Endothelial cell of umbilical vein (primary cell): ENCODE results near the gene HADHB. TPM values are rescaled to one million over a fixed set of nuclear protein-coding genes. Genes with fewer than 3 reads are reported as not detected.

Experiments
- BruUV-seq: library from RNA; stranded (reverse); fragments of 400-500 nt; replicated peaks from 2 replicates; lab custom pipeline; 2021; lab: Mats Ljungman, UMichigan
- CTCF ChIA-PET: fragments of 300-600, 350-600 bp; sonication (Branson Sonifier 250); formaldehyde crosslinking; loops from one replicate; lab custom pipeline; 2021; ENCODE audit warnings: antibody characterized with exemption, inconsistent platforms; lab: Charles Lee
- POLR2A ChIA-PET: fragments of 300-600, 350-600 bp; sonication (Branson Sonifier 250); formaldehyde crosslinking; loops from one replicate; lab custom pipeline; 2021; ENCODE audit warnings: antibody characterized with exemption, inconsistent platforms; lab: Charles Lee
- DNase-seq: peaks from one replicate; pipeline ENCODE4 v3.0.0-alpha.2; 2011; ENCODE audit warnings: low read depth, low spot score
- FAIRE-seq: peaks from 2 replicates; lab custom pipeline; 2011; peaks lifted over from hg19 to GRCh38; lab: Jason Lieb, UNC
- H2AFZ ChIP-seq: 2 replicates; pipeline ENCODE4 v1.6.0; 2012; ENCODE audit warnings: low read depth, low read length, control low read depth, inconsistent platforms
- H3K27ac ChIP-seq: 2 replicates; pipeline ENCODE4 v1.5.1; 2011; ENCODE audit warnings: low read depth, mild to moderate bottlenecking, control low read depth, low read length, moderate library complexity; ENCODE audit not compliant: insufficient read depth
- H3K27me3 ChIP-seq, 2 experiments: 2 replicates each; pipeline versions ENCODE4 v1.6.0 to v1.6.1; 2011; ENCODE audit warnings: low read length in 2 of 2, mixed read lengths in 1 of 2; ENCODE audit not compliant: control insufficient read depth in 2 of 2, insufficient read depth in 2 of 2
- H3K36me3 ChIP-seq, 2 experiments: 2 replicates in 1 of 2; 3 replicates in 1 of 2; pipeline ENCODE4 v1.5.1; 2011; ENCODE audit warnings: low read length in 2 of 2, mild to moderate bottlenecking in 1 of 2, moderate library complexity in 1 of 2; ENCODE audit not compliant: control insufficient read depth in 2 of 2, insufficient read depth in 2 of 2; ENCODE audit errors: extremely low read depth in 1 of 2
- H3K4me1 ChIP-seq: 3 replicates; pipeline ENCODE4 v1.5.1; 2011; ENCODE audit warnings: mild to moderate bottlenecking, low read length; ENCODE audit not compliant: control insufficient read depth, insufficient read depth; ENCODE audit errors: extremely low read depth
- H3K4me2 ChIP-seq: 2 replicates; pipeline ENCODE4 v1.6.1; 2011; ENCODE audit warnings: low read length, control low read depth, mixed read lengths; ENCODE audit not compliant: insufficient read depth
- H3K4me3 ChIP-seq, 3 experiments: fragments of 200-600 bp in 1 of 3; sonication (generic), shearing (Covaris generic) in 1 of 3; replicated peaks in 1 of 3; 2 replicates each; pipeline ENCODE4 v1.5.1; 2011 to 2016; ENCODE audit warnings: control low read depth in 3 of 3, low read length in 3 of 3, mild to moderate bottlenecking in 2 of 3, inconsistent platforms in 1 of 3, low read depth in 1 of 3, moderate library complexity in 1 of 3; ENCODE audit not compliant: insufficient read depth in 1 of 3
- H3K79me2 ChIP-seq: 2 replicates; pipeline ENCODE4 v1.6.0; 2012; ENCODE audit warnings: low read length, inconsistent platforms; ENCODE audit not compliant: control insufficient read depth, insufficient read depth
- H3K9ac ChIP-seq: replicated peaks from 2 replicates; pipeline ENCODE3; 2011; ENCODE audit warnings: low read length, control low read depth; ENCODE audit not compliant: insufficient read depth; ENCODE audit errors: extremely low read depth
- H3K9me1 ChIP-seq: replicated peaks from 3 replicates; pipeline ENCODE4 v1.6.0; 2011; ENCODE audit warnings: mild to moderate bottlenecking, low read length; ENCODE audit not compliant: control insufficient read depth, insufficient read depth; ENCODE audit errors: extremely low read depth
- H3K9me3 ChIP-seq: replicated peaks from 2 replicates; pipeline ENCODE4 v1.5.1; 2012; ENCODE audit warnings: low read length, inconsistent platforms; ENCODE audit not compliant: control insufficient read depth, insufficient read depth
- H4K20me1 ChIP-seq: replicated peaks from 2 replicates; pipeline ENCODE3; 2011; ENCODE audit warnings: mild to moderate bottlenecking, low read length; ENCODE audit not compliant: control insufficient read depth, insufficient read depth; ENCODE audit errors: extremely low read depth
- CTCF ChIP-seq, 2 donors: IDR thresholded peaks; 1 replicate in 1 of 2; 2 replicates in 1 of 2; pipeline ENCODE4 v1.5.1; 2011; ENCODE audit warnings: low read length in 2 of 2, mild to moderate bottlenecking in 2 of 2, moderate library complexity in 2 of 2, control low read depth in 1 of 2, inconsistent platforms in 1 of 2, low read depth in 1 of 2; ENCODE audit not compliant: insufficient read depth in 1 of 2; ENCODE audit errors: extremely low read depth in 1 of 2
- EZH2 ChIP-seq: IDR thresholded peaks from 2 replicates; pipeline ENCODE4 v1.6.1; 2012; ENCODE audit warnings: borderline replicate concordance, low read depth, mild to moderate bottlenecking, moderate library complexity, low read length, inconsistent platforms; ENCODE audit not compliant: severe bottlenecking
- FOS ChIP-seq: IDR thresholded peaks from 2 replicates; pipeline ENCODE4 v1.6.1; 2011; ENCODE audit warnings: mild to moderate bottlenecking, low read length, moderate library complexity, borderline replicate concordance; ENCODE audit not compliant: insufficient read depth
- GATA2 ChIP-seq: IDR thresholded peaks from 2 replicates; pipeline ENCODE4 v1.7.0; 2011; ENCODE audit warnings: low read depth, mild to moderate bottlenecking, moderate library complexity, mixed read lengths, low read length; ENCODE audit not compliant: insufficient read length, insufficient read depth
- JUN ChIP-seq: IDR thresholded peaks from 2 replicates; pipeline ENCODE4 v1.6.1; 2011; ENCODE audit warnings: borderline replicate concordance, low read depth; ENCODE audit not compliant: insufficient read length, insufficient read depth
- MAX ChIP-seq: IDR thresholded peaks from 2 replicates; pipeline ENCODE4 v1.6.1; 2011; ENCODE audit not compliant: insufficient read depth, insufficient read length
- MYC ChIP-seq: IDR thresholded peaks from one replicate; pipeline ENCODE4 v1.6.1; 2011; ENCODE audit warnings: mild to moderate bottlenecking, low read depth, low read length
- POLR2A ChIP-seq: IDR thresholded peaks from 2 replicates; pipeline ENCODE4 v1.6.1; 2012; ENCODE audit warnings: low read depth, mild to moderate bottlenecking, control low read depth, low read length
- POLR2AphosphoS5 ChIP-seq: IDR thresholded peaks from 2 replicates; pipeline ENCODE4 v1.6.1; 2012; ENCODE audit warnings: low read depth, mild to moderate bottlenecking, control low read depth, low read length, moderate library complexity; ENCODE audit not compliant: insufficient read depth
- dilution Hi-C: fragments of 300-500 bp; cut with MboI; formaldehyde crosslinking; loops from one replicate; pipeline ENCODE4 v1.15.0; 2019; ENCODE audit warnings: low sequenced_read_pairs; ENCODE audit not compliant: extremely low pct_ligation_motif_present
- intact Hi-C: fragments of 100-400 bp; cut with micrococcal nuclease; formaldehyde crosslinking; loops from one replicate; pipeline ENCODE4 v1.10.0; 2022
- polyA plus RNA-seq, 4 experiments: library from polyadenylated mRNA; depleted of rRNA in 3 of 4; stranded (reverse) in 3 of 4; unstranded in 1 of 4; fragments of >200 nt; gene quantifications; 2 replicates each; pipeline versions ENCODE4 v1.2.1 to v1.2.3, GENCODE V29; 2011 to 2012; ENCODE audit warnings: missing spikeins in 1 of 4
- total RNA-seq: library from RNA; stranded (reverse); gene quantifications from 2 replicates; pipeline ENCODE4 v1.2.3, GENCODE V29; 2021

The HADHB gene
- total and polyA plus RNA-seq, 2 donors (not counting 3 experiments of a cell fraction or from before 2014, with no cell fraction given), result 92.9 to 100 TPM

DNA sequence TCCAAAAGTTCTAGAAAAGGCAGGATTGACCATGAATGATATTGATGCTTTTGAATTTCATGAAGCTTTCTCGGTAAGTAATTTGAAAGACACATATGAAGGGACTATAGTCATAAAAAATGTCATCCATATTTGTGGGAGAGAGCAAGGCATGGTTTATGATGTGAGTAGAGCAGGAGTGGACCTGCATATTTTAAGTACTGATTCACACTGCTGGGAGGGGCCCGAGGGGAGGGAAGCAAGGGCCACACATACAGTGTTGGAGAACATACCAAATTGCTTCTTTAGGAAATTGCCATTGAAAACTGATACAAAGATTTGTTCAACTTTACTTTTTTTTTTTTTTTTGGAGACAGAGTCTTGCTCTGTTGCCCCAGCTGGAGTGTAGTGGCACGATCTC lies 39.4 kb downstream of the HADHB start:
- Histone ChIP-seq H3K4me1 (no peaks in the 10 kb centered on the region), H3K4me2 (no peak overlapping the region), H3K9me1 (no peaks in the 10 kb centered on the region), H3K9ac (no peak overlapping the region), H2AFZ (no peak overlapping the region), H3K9me3 (no peaks in the 10 kb centered on the region), H3K36me3 (peaks cover 12 to 20% of the 10 kb centered on the region in 2 experiments), H4K20me1 (no peaks in the 10 kb centered on the region), H3K79me2 (no peaks in the 10 kb centered on the region), H3K27me3 (no peaks in the 10 kb centered on the region), H3K4me3 (no peak overlapping the region), H3K27ac (no peak overlapping the region)
- TF ChIP-seq FOS (no peak), EZH2 (no peak), MAX (no peak), MYC (no peak)
- CTCF ChIA-PET, result no interaction called here
- POLR2A ChIA-PET, result no interaction called here
- FAIRE-seq (no peak), DNase-seq (no peak)
- no TSS peak for BruUV-seq
- intact Hi-C loops (no loop called here), dilution Hi-C loops (no loop called here)

DNA sequence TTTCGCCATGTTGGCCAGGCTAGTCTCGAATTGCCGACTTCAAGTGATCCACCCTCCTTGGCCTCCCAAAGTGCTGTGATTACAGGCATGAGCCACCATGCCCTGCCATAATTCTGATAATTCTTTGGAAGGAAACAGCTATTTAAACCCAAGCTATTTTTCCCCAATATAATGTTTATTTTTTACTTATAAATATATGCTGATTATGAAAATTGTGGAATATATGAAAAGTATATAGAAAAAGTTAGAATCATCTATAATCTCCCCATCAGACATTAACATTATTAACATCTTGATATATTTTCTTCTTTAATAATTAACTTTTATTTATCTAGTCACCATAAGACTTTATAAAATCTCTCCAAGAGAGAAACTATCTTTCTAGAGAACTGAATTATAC lies 41.2 kb downstream of the HADHB start:
- no peak overlapping the region for H3K9ac ChIP-seq
- no peak overlapping the region for H2AFZ ChIP-seq
- H3K36me3 ChIP-seq, result peaks cover 11 to 13% of the 10 kb centered on the region in 2 experiments
- no TSS peak for BruUV-seq
- no peaks in the 10 kb centered on the region for H3K79me2 ChIP-seq
- CTCF ChIA-PET, result interaction anchor here (1.3 kb wide), 1 partner anchor 36 kb away, joined by 5 read pairs; no protein-coding TSS in a partner anchor
- H4K20me1 ChIP-seq, result no peaks in the 10 kb centered on the region
- H3K27ac ChIP-seq, result no peak overlapping the region
- DNase-seq, result no peak
- no peak for FAIRE-seq
- no peak overlapping the region for H3K4me2 ChIP-seq
- H3K4me3 ChIP-seq, result no peak overlapping the region
- no peaks in the 10 kb centered on the region for H3K4me1 ChIP-seq
- TF ChIP-seq JUN (no peak), GATA2 (no peak), POLR2A (no peak), MYC (no peak), POLR2AphosphoS5 (no peak), EZH2 (no peak), CTCF (IDR thresholded peaks at IDR 0.05; ENCODE audit: extremely low read depth in 1 of 2, insufficient read depth in 1 of 2, low read depth in 1 of 2, low read length in 2 of 2) (no peak), MAX (no peak), FOS (no peak)
- intact Hi-C loops, result no loop called here
- H3K9me1 ChIP-seq, result no peaks in the 10 kb centered on the region
- H3K27me3 ChIP-seq, result no peaks in the 10 kb centered on the region
- no peaks in the 10 kb centered on the region for H3K9me3 ChIP-seq
- dilution Hi-C loops, result no loop called here
- POLR2A ChIA-PET, result no interaction called here
